GM23338 (cell line): ENCODE data around the gene MRPS6. TPM values are rescaled to one million over a fixed set of nuclear protein-coding genes. Genes with fewer than 3 reads are reported as not detected.

Experiments
- ATAC-seq: fragments of 200-7000 bp; cut with Tn5 transposase; 3 replicates; pipeline ENCODE4 v1.9.1; 2020
- DNase-seq: peaks from one replicate; pipeline ENCODE4 v3.0.0-alpha.2; 2015; ENCODE audit warnings: low spot score
- H2AFZ ChIP-seq: fragments of 200-600 bp; sonication (generic); 2 replicates; pipeline ENCODE4 v1.8.0; 2016; ENCODE audit warnings: antibody characterized with exemption, mild to moderate bottlenecking, moderate library complexity
- H3F3A ChIP-seq: fragments of 200-600 bp; sonication (generic); replicated peaks from 2 replicates; pipeline ENCODE4 v1.8.0; 2017; ENCODE audit warnings: antibody characterized with exemption, mixed run types, low read depth
- H3K27ac ChIP-seq: fragments of 200-600 bp; sonication (generic); 2 replicates; pipeline ENCODE4 v1.6.1; 2016; ENCODE audit warnings: low read depth
- H3K27me3 ChIP-seq: fragments of 200-600 bp; sonication (generic); 2 replicates; pipeline ENCODE4 v1.8.0; 2016; ENCODE audit warnings: mild to moderate bottlenecking, mixed run types, moderate library complexity; ENCODE audit not compliant: insufficient read depth
- H3K36me3 ChIP-seq: fragments of 200-600 bp; sonication (generic); 2 replicates; pipeline ENCODE4 v1.8.0; 2016; ENCODE audit warnings: mild to moderate bottlenecking; ENCODE audit not compliant: insufficient read depth
- H3K4me1 ChIP-seq: fragments of 200-600 bp; sonication (generic); 2 replicates; pipeline ENCODE4 v1.8.0; 2016; ENCODE audit warnings: mild to moderate bottlenecking, moderate library complexity; ENCODE audit not compliant: insufficient read depth
- H3K4me2 ChIP-seq: fragments of 200-600 bp; sonication (generic); 2 replicates; pipeline ENCODE4 v1.7.1; 2017; ENCODE audit warnings: mixed run types
- H3K4me3 ChIP-seq: fragments of 200-600 bp; sonication (generic); 2 replicates; pipeline ENCODE4 v1.6.1; 2016; ENCODE audit warnings: mixed run types
- H3K79me2 ChIP-seq: fragments of 200-600 bp; sonication (generic); replicated peaks from 2 replicates; pipeline ENCODE4 v1.8.0; 2017; ENCODE audit warnings: mild to moderate bottlenecking; ENCODE audit not compliant: insufficient read depth
- H3K9me2 ChIP-seq: fragments of 200-600 bp; sonication (generic); 2 replicates; pipeline ENCODE4 v1.8.0; 2017; ENCODE audit not compliant: insufficient read depth
- H4K20me1 ChIP-seq: fragments of 200-600 bp; sonication (generic); replicated peaks from 2 replicates; pipeline ENCODE4 v1.8.0; 2017; ENCODE audit warnings: mild to moderate bottlenecking; ENCODE audit not compliant: insufficient read depth
- H3K27ac Mint-ChIP-seq: 2 replicates; pipeline ENCODE4 v1.8.0; 2020; ENCODE audit warnings: inconsistent platforms, mild to moderate bottlenecking, moderate library complexity, mixed read lengths
- H3K27me3 Mint-ChIP-seq: 3 replicates; pipeline ENCODE4 v1.8.0; 2022; ENCODE audit warnings: low read depth, mild to moderate bottlenecking, moderate library complexity, mixed read lengths, inconsistent platforms; ENCODE audit not compliant: insufficient read depth, poor library complexity
- H3K36me3 Mint-ChIP-seq: 3 replicates; pipeline ENCODE4 v1.8.0; 2021; ENCODE audit warnings: low read depth, mild to moderate bottlenecking, inconsistent platforms, moderate library complexity, mixed read lengths
- H3K4me1 Mint-ChIP-seq: 3 replicates; pipeline ENCODE4 v1.8.0; 2020; ENCODE audit warnings: mild to moderate bottlenecking, inconsistent platforms, mixed read lengths
- H3K4me3 Mint-ChIP-seq: 3 replicates; pipeline ENCODE4 v1.8.0; 2021; ENCODE audit warnings: moderate library complexity, mild to moderate bottlenecking, inconsistent platforms, mixed read lengths
- H3K9me3 Mint-ChIP-seq: 3 replicates; pipeline ENCODE4 v1.8.0; 2020; ENCODE audit warnings: moderate library complexity, mild to moderate bottlenecking, inconsistent platforms, mixed read lengths
- CREB1 ChIP-seq: fragments of 250-450 bp; sonication (Bioruptor Pico); IDR thresholded peaks from 2 replicates; pipeline ENCODE4 v1.5.0; 2020; ENCODE audit warnings: low read depth, mild to moderate bottlenecking, moderate library complexity
- CTCF ChIP-seq, 2 experiments: fragments of 200-600 bp in 1 of 2; sonication (generic) in 1 of 2; conservative IDR thresholded peaks; 2 replicates each; pipeline versions ENCODE4 v1.5.1 to v1.6.1; 2016 to 2017; ENCODE audit warnings: antibody characterized with exemption in 2 of 2, low read depth in 2 of 2, mild to moderate bottlenecking in 2 of 2, moderate library complexity in 1 of 2
- ETS1 ChIP-seq: IDR thresholded peaks from 2 replicates; pipeline ENCODE4 v1.6.1; 2016; ENCODE audit warnings: antibody characterized with exemption
- EZH2 ChIP-seq: fragments of 200-600 bp; sonication (generic); IDR thresholded peaks from one replicate; pipeline ENCODE4 v1.8.0; 2017; ENCODE audit warnings: antibody characterized with exemption, mild to moderate bottlenecking, low read depth; ENCODE audit not compliant: unreplicated experiment
- EZH2phosphoT487 ChIP-seq: fragments of 200-600 bp; sonication (generic); IDR thresholded peaks from one replicate; pipeline ENCODE4 v1.8.1; 2018; ENCODE audit warnings: antibody characterized with exemption; ENCODE audit not compliant: unreplicated experiment
- JUNB ChIP-seq: IDR thresholded peaks from one replicate; pipeline ENCODE4 v1.6.1; 2016; ENCODE audit warnings: antibody characterized with exemption; ENCODE audit not compliant: unreplicated experiment
- POLR2AphosphoS5 ChIP-seq: IDR thresholded peaks from 2 replicates; pipeline ENCODE4 v1.6.1; 2016; ENCODE audit warnings: antibody characterized with exemption, low read depth
- REST ChIP-seq: IDR thresholded peaks from one replicate; pipeline ENCODE4 v1.6.1; 2018; ENCODE audit warnings: antibody characterized with exemption; ENCODE audit not compliant: unreplicated experiment
- STAT1 ChIP-seq: IDR thresholded peaks from one replicate; pipeline ENCODE4 v1.6.1; 2016; ENCODE audit warnings: antibody characterized with exemption; ENCODE audit not compliant: unreplicated experiment
- ZNF114 ChIP-seq: fragments of 250-450 bp; sonication (Bioruptor Pico); IDR thresholded peaks from 2 replicates; pipeline ENCODE4 v1.5.0; 2020; ENCODE audit warnings: mild to moderate bottlenecking, moderate library complexity
- ZNF331 ChIP-seq: fragments of 250-450 bp; sonication (Bioruptor Pico); IDR thresholded peaks from 2 replicates; pipeline ENCODE4 v1.5.0; 2020; ENCODE audit warnings: low read depth, mild to moderate bottlenecking, moderate library complexity
- ZNF462 ChIP-seq: fragments of 250-450 bp; sonication (Bioruptor Pico); IDR thresholded peaks from 2 replicates; pipeline ENCODE4 v1.5.0; 2020; ENCODE audit warnings: mild to moderate bottlenecking, moderate library complexity
- polyA plus RNA-seq: library from polyadenylated mRNA; unstranded; fragments of >200 nt; fragmentation: Nextera tagmentation; extraction: Ambion mirVana; gene quantifications from 2 replicates; pipeline ENCODE4 v1.2.1, GENCODE V29; 2016
- total RNA-seq: library from RNA; depleted of rRNA; stranded (reverse); fragments of >200 nt; shearing (Covaris generic); gene quantifications from 2 replicates; pipeline ENCODE4 v1.2.3, GENCODE V29; 2014

The MRPS6 gene
- total and polyA plus RNA-seq, 2 experiments from 2014 or later: 80.5 to 242 TPM

- Histone ChIP-seq H3F3A (no peaks in the 10 kb centered on the region), H3K36me3 (no peaks in the 10 kb centered on the region), H3K4me3 (no peak overlapping the region), H3K27me3 (no peaks in the 10 kb centered on the region), H2AFZ (peak overlapping the region; percentile 67; the same call in 1 of the 2 replicates), H3K27ac (no peak overlapping the region), H3K79me2 (no peaks in the 10 kb centered on the region), H4K20me1 (no peaks in the 10 kb centered on the region), H3K4me2 (no peak overlapping the region), H3K4me1 (peaks cover 17% of the 10 kb centered on the region), H3K9me2 (no peaks in the 10 kb centered on the region)
- Mint-ChIP-seq H3K27me3 (peaks cover 4% of the 10 kb centered on the region), H3K27ac (no peak overlapping the region), H3K4me3 (no peak overlapping the region), H3K36me3 (no peaks in the 10 kb centered on the region), H3K4me1 (peaks cover 7% of the 10 kb centered on the region), H3K9me3 (no peaks in the 10 kb centered on the region)
- ATAC-seq: no peak
- DNase-seq: no peak
- TF ChIP-seq EZH2phosphoT487: no peak
- TF ChIP-seq ETS1: no peak
- no peak for TF ChIP-seq STAT1
- TF ChIP-seq ZNF331 (CRISPR knock-in tag): no peak
- no peak for TF ChIP-seq EZH2
- TF ChIP-seq ZNF462 (CRISPR knock-in tag): no peak
- no peak for TF ChIP-seq REST
- no peak for TF ChIP-seq CTCF (conservative IDR thresholded peaks at IDR 0.05; ENCODE audit: low read depth in 2 of 2)
- no peak for TF ChIP-seq CREB1 (CRISPR knock-in tag)
- TF ChIP-seq ZNF114 (CRISPR knock-in tag): no peak
- TF ChIP-seq POLR2AphosphoS5: no peak
- TF ChIP-seq JUNB: no peak
Measured at GRCh38 chr21:34023691-34024373, 49.5 kb upstream of the MRPS6 start.
